Omental fat pad (tissue), 4 donors: ENCODE results near the gene RSRC1. TPM values are rescaled to one million over a fixed set of nuclear protein-coding genes. Genes with fewer than 3 reads are reported as not detected.

Experiments
- ATAC-seq: fragments of 150-250 bp; one replicate; pipeline ENCODE4 v1.9.1; 2016; ENCODE audit warnings: mild to moderate bottlenecking, moderate library complexity; ENCODE audit not compliant: low FRiP score
- DNase-seq: peaks from one replicate; pipeline ENCODE4 v3.0.0-alpha.2; 2019; ENCODE audit warnings: low spot score
- total RNA-seq, 4 donors: library from RNA; depleted of rRNA; stranded (reverse); fragments of >200 nt; gene quantifications; one replicate each; pipeline ENCODE4 v1.1.0, GENCODE V29; 2016
- TF ChIP-seq, protein P1 (sequence below), 3 donors: fragments of 450-650 bp; IDR thresholded peaks; one replicate each; pipeline ENCODE4 v1.5.1; 2016 to 2017; ENCODE audit warnings: antibody characterized with exemption in 3 of 3, mild to moderate bottlenecking in 3 of 3, moderate library complexity in 2 of 3

RSRC1 gene
- total RNA-seq, 4 donors from 2014 or later: 30.7 to 48.9 (median 40.9) TPM

DNA sequence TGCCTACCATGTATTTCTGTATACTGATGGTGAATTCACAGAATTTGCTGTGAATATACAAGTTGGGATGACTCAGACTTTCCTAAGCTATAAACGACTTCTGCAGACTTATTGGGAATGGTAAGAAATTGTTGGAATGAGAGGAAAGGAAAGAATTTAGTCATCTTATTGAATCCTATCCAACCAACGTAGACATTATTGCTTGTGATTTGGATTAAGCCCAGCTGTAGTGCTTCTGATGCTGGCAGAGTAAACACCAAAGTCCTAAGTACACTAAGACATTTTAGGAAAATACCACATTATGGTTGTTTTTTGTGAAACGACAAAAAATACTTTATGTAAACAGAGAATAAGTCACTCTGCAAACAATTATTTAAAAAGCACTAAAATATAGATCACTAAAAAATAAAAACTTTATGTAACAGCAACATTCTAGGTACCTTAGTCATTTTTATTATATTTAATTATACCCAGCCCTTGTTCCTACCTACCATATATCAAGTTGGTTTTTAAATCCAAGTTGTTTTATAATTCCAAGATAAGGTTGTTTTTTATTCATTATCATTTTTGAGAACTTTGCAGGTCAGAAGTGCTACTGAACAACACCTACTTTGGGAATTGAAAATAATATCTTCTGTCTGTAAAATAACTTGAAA, 361.9 kb downstream of the RSRC1 start:
- TF ChIP-seq, protein P1, sequence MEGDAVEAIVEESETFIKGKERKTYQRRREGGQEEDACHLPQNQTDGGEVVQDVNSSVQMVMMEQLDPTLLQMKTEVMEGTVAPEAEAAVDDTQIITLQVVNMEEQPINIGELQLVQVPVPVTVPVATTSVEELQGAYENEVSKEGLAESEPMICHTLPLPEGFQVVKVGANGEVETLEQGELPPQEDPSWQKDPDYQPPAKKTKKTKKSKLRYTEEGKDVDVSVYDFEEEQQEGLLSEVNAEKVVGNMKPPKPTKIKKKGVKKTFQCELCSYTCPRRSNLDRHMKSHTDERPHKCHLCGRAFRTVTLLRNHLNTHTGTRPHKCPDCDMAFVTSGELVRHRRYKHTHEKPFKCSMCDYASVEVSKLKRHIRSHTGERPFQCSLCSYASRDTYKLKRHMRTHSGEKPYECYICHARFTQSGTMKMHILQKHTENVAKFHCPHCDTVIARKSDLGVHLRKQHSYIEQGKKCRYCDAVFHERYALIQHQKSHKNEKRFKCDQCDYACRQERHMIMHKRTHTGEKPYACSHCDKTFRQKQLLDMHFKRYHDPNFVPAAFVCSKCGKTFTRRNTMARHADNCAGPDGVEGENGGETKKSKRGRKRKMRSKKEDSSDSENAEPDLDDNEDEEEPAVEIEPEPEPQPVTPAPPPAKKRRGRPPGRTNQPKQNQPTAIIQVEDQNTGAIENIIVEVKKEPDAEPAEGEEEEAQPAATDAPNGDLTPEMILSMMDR (IDR thresholded peaks at IDR 0.05): no peak
- ATAC-seq (no peak), DNase-seq (no peak)

DNA sequence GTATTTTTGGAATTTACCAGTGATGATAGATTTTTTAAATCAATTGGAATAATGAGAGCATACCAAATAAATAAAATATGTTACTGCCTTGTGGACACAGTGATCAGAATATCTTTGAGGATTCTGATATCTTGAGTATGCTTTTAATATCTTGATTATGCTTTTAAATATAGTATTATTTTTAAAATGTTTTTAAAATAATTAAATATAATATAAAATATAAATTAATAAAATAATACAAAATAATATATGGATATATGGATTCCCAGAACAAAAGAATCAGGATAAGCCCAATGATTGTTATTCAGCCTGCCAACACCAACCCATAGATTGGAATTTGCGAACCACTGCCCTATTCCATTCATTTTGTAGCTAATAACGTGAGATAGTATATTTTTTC, 369.2 kb downstream of the RSRC1 start:
- no peak for ATAC-seq
- DNase-seq: no peak
- TF ChIP-seq, protein P1 (IDR thresholded peaks at IDR 0.05): no peak

DNA sequence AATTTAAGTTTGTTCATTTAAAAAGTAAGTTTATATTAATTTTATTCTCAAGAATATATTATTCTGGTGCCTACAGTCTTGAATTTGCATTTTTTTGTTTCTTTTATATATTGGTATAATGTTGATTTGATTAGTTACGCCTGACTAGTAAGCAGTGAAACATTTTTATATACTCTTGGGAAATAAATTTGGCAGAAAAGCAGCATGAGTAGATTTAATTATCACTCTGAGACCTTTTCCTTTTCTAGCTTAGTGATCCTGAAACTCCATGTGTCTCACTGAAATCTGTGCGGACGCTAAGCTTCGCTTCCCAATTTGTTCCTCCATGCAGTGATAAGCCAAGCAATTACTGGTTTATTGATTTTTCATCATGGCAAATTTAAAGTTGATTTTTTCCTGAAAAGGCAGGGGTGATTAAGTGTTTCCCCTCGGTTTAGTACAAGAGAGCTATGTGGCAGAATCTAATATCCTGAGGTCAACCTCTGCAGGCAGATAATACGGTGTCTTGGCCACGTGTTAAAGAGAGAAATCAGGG, 373.9 kb downstream of the RSRC1 start:
- ATAC-seq: no peak
- TF ChIP-seq, protein P1 (IDR thresholded peaks at IDR 0.05): no peak
- no peak for DNase-seq

DNA sequence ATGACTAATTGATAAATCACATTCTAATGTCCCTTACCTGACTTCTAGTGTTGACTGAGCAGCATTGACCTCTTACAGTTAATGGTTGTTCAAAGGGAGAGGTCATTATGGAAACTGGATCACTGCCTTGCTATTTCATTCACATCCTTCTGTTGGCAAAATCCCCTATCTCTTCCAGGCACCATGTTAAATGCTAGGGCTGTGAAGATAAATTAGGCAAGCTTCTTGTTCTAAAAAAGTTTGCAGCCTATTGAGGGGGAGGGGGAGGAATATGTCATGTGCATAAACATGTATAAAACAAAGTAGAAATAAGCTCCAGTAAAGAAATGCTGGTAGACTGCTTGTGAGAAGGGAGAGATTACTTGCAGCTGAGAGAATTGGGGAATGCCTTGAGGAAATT, 376.3 kb downstream of the RSRC1 start:
- TF ChIP-seq, protein P1 (IDR thresholded peaks at IDR 0.05): no peak
- ATAC-seq (no peak), DNase-seq (no peak)

DNA sequence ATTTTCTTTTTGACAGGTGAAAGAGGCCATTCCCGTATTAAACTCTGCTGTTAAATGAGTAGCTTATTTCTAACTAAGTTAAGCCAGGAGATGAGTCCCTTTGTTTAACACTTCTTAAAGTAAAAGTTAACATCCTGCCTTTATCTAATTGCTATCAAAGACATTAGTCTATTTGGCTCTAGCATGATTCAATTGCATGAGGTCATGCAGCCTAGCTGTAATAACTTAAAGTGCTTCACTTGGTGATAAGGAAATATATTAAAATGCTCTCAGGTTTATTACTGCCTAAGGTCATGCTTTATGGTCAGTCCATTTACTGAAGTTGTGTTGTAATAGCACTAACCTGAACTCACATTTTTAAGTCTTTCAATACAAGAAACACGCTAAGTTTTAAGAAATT, 378.8 kb downstream of the RSRC1 start:
- ATAC-seq (no peak), DNase-seq (no peak)
- TF ChIP-seq, protein P1 (IDR thresholded peaks at IDR 0.05): no peak

DNA sequence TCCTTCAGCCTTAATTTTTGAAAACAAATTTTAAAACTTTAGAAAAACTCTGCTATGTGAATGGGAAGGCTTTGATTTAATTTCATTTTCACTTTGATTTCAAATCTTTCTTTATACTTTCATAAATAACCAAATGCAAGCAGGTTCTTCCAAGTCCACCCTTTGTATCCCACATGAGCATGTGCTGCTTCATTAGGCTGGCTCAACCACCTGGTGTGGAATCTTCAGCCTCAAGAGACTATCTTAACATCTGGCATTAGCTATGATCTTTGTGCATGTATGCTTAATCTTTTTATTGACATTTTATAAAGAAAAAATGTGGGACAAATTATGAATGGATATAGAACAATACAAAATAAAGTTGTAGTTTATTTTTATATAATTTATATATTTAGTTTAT, 379.3 kb downstream of the RSRC1 start:
- ATAC-seq (no peak), DNase-seq (no peak)
- TF ChIP-seq, protein P1 (IDR thresholded peaks at IDR 0.05): no peak

DNA sequence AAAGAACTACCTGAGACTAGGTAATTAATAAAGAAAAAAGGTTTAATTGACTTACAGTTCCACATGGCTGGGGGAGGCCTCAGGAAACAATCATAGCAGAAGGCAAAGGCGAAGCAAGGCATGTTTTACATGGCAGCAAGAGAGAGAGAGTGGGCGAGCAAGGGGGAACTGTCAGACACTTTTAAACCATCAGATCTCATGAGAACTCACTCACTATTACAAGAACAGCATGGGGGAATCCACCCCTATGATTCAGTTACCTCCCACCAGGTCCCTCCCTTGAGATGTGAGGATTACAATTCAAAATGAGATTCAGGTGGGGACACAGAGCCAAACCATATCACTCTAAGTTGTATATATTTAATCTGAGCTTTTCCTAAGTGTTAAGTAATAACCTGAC, 382.1 kb downstream of the RSRC1 start:
- TF ChIP-seq, protein P1 (IDR thresholded peaks at IDR 0.05): no peak
- no peak for DNase-seq
- no peak for ATAC-seq
